GM19397 (cell line): ENCODE data around the gene SPATA3.
"Not testable (repeated sequence)": the region's sequence is repeated elsewhere in the genome, so short reads cannot be mapped to it uniquely, and the experiment has no call there.

Experiments used
- ATAC-seq: cut with Tn5 transposase; IDR thresholded peaks from one replicate; pipeline ENCODE4 v1.9.1; 2021; ENCODE audit warnings: mild to moderate bottlenecking, moderate library complexity; ENCODE audit not compliant: unreplicated experiment

Gene SPATA3

GRCh38 chr2:230991598-230991997, 4.3 kb upstream of the SPATA3 start:
- ATAC-seq, result no peak

DNA sequence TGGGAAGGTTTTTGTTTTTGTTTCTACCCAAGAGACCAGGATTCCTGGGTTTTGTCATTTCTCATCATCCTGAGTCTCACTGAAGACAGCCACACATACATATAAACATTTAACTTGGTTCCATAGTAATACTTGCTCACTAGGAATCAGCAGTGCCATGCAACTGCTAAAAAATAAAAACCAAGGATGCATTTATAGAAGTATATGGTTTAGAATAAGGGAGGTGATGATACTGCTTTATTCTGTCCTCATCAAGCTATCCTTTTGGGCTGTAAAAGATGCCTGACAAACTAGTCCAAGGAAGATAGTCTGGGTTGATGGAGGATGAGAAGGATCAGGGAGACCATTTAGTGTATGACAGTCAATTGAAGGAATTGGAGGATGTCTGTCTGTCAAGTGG, 740 bp downstream of the SPATA3 start:
- no peak for ATAC-seq

DNA sequence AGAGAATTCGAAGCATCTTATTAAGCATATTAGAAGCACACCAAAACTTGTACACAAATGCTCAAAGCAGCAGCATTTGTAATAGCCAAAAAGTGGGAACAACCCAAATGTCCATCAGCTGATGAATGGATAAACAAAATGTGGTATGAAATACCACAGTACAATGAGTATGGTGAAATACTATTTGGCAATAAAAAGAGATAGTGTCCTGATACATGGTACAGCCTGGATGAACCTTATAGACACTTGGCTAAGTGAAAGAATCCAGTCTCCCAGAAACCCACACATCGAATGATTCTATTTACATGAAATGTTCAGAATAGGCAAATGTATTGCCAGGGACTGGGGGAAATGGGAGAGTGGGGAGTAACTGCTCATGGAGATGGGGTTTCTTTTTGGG, 3.0 kb downstream of the SPATA3 start:
- no peak for ATAC-seq

DNA sequence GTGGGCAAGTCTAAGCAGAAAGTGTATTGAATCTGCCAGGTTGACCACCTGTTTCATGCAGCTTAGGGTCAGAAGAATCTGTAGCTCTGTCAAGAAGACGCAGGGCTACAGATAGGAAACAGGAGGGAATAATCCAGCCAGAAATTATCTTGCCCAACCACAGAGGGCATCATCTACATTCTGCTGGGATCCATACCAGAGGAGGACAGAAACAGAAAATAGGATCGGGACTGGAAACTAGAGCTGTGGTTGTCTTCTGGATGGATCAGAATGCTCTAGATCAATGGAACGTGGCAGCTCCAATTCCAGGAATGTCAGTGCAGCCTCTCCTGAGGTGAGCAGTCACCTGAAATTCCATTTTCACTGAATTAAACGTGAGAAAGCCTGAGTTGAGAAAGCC, 3.6 kb downstream of the SPATA3 start:
- ATAC-seq, result no peak

DNA sequence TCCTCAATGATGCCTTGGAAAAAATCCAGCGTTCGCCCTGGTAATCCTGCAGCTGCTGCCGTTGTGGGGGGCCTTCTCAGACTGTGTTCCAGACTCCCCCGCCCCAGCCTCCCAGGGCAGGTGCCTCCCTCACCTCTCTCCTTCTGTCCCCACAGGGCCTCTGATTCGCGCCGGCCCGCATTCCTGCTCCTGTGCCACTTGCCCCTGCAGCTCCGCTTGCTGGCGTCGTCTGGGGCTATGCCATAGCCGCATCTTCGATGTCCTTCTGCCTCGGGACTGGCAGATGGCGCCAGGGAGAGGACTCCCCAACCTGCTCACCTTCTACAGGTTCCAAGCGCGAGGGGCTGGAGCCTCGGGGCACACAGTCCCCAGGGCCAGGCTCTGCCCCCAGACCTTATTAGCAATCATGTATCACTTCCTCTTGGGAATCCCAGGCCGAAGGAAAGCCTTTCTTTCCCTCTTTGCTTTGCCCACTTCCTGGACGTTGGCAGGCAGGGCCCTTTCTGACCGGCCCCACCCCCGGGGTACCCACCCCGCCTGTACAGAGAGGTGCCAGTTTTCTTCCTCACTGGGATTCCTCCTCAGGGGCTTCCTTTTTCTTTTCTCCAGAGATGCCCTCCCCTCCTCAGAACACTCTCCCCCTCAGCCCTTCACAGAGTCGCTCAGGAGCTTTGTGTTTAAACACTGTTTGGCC, 4.4 kb downstream of the SPATA3 start:
- no peak for ATAC-seq

GRCh38 chr2:231001036-231001435, 5.1 kb downstream of the SPATA3 start:
- no peak for ATAC-seq

GRCh38 chr2:231001921-231002320, 6.0 kb downstream of the SPATA3 start:
- no peak for ATAC-seq

- ATAC-seq, result no peak
Measured at GRCh38 chr2:231002641-231003040, 6.7 kb downstream of the SPATA3 start.

GRCh38 chr2:231003186-231003585, 7.3 kb downstream of the SPATA3 start:
- ATAC-seq, result no peak

- not testable (repeated sequence) for ATAC-seq
Measured at GRCh38 chr2:231004930-231005329, 9.0 kb downstream of the SPATA3 start.

GRCh38 chr2:231007286-231008098, 11.6 kb downstream of the SPATA3 start:
- ATAC-seq, result no peak

DNA sequence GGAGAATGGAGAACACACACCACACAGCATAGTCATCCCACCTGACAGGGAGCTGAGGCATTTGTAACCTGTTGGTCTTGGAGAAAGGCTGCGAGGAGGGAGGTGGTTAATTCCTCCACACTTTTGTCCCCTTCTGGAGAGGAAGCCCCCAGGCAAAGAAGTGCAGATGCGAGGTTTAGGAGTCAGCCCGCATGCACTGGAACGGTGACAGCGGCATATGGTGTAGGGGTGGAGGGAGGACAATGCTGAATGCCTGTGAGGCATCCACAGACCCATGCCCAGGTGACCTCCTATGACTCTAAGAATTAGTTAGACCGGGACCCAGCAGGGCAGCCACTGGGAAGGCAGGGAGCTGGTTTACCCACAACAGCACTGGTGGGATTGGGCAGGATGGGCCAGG, 12.2 kb downstream of the SPATA3 start:
- no peak for ATAC-seq

GRCh38 chr2:231009236-231009919, 13.5 kb downstream of the SPATA3 start:
- no peak for ATAC-seq

DNA sequence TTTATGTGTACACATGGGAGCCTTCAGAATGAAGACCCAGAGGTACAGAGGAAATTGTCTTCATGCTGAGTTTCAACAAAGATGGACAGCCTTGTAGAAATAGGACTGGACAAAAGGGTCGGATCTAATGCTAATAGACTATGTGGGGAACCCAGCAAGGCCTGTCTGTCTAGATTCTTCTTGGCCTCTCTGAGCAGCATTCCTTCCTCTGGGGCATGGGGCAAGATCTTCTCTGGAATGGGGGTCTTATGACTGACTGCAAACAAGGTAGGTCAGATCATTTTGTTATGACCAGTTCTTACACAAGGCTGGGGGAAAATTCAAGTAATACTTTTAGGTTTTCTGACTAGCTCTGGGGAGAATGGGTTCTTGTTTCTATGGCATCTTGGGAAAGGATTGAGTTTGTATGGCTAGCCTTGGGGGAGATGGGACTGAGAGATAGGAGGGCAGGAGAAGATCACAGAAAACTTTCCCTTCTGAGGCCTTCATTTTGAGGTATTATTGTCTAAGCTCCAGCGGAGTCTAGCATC, 14.3 kb downstream of the SPATA3 start:
- ATAC-seq, result no peak

DNA sequence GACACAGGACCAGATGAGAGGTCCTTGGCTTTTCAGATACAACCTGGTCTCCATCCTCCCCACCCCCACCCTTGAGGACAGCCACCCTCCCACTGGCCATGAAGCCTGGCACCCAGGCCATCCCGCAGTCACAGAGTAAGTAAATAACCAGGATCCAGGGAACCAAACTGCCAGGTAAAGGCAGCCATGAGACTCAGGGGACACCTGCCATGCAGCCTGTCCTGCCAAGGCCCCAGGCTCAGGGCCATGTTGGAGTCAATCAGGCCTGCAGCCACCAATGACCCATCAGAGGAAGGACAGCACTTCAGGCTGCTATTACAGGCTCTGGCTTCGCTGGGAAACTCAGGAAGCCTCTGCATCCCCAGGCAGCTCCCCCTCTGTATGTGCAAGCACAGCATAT, 15.6 kb downstream of the SPATA3 start:
- ATAC-seq, result no peak

DNA sequence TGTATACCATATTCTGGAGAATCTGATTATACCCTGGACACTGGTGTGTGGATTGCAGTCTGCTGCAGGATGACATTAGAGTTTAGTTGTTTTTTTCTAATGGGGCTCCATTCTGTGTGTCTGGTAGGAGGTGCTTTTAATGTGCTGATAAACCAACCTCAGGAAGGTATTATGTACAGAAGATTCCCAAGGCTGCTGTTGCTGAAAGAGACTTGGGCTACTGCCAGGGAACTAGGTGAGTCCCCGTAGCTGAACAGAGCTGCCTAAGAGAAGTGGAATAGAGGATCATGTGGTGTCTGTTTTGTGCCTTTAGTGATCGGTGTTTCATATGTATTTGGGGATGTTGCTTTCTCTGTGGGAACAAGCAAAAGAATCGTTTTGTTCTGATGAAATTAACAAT, 16.5 kb downstream of the SPATA3 start:
- no peak for ATAC-seq

DNA sequence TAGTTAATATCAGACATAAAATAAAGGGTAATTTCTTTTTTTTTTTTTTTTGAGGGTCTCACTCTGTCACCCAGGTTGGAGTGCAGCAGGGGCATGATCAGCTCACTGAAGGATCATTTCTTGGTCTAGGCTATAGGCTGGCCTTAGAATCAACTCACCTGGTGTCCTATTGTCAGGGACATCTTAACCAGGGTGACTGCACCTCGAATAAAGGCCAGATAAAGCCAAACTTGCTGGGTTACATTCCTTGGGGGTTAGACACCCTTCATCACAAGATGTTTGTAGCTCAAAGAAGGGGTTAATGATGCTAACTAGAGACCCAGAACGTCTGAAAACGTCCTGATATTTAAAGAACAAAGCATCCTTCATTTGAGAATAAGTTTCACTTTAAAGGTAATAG, 17.9 kb downstream of the SPATA3 start:
- no peak for ATAC-seq

DNA sequence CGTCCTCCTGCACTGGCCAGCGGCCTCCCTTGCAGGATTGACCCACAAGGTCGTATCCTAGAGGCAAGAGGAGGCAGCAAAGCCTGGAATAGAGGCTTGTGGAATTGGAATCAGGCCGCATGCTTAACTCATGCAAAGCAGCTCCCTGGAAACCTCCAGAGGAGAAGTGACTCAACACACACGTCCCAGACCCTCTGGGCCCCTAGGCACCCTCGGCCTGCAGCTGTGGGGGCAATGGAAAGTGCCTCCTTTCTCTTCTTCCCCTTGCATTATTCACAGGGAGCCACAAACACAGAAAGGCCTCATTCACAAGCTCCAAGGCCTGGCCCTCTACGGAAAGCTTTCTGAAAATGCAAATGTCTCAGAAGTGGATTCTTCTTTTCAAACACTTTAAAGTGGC, 19.6 kb downstream of the SPATA3 start:
- ATAC-seq, result no peak

- ATAC-seq, result no peak
Measured at GRCh38 chr2:231015926-231016325, 20.0 kb downstream of the SPATA3 start.

DNA sequence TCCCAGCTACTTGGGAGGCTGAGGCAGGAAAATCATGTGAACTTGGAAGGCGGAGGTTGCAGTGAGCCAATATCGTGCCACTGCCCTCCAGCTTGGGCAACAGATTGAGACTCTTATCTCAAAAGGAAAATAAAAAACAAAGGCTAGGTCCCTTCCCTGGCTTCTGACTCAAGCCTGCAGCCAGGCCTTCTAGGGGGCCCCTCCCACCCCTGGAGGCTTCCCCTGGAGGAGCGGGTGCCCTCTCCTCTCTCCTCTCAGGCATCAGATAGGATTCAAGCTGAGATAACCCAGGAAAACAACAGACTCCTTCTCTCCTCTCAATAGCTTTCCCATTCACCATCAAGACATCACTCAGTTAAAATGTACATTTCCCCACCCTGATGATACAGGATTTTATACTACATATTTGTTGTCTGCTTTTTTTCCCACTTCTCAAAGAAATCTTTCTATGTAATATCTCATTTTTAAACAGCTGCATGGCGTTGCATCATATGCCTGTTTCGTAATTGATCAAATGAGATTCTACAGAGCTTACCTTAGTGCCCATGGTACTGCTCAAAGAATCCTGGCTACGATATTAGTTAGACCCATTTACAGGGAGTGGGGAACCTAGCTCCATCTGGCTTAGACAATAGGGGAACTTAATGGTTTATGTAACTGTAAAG, 20.8 kb downstream of the SPATA3 start:
- ATAC-seq, result no peak

GRCh38 chr2:231017231-231017598, 21.3 kb downstream of the SPATA3 start:
- ATAC-seq, result no peak
